PFSK-1 (cell line): ENCODE results near the gene MAPK12.

Source experiments
- FOXP2 ChIP-seq: optimal IDR thresholded peaks from 2 replicates; pipeline ENCODE3; 2011; ENCODE audit warnings: borderline replicate concordance, control low read depth, inconsistent platforms; ENCODE audit not compliant: insufficient read depth; ENCODE audit errors: extremely low read length, extremely low read depth
- POLR2AphosphoS5 ChIP-seq: IDR thresholded peaks from 2 replicates; pipeline ENCODE4 v1.6.1; 2012; ENCODE audit warnings: low read depth, mild to moderate bottlenecking, control low read depth, low read length, moderate library complexity
- REST ChIP-seq, 2 experiments: IDR thresholded peaks; 2 replicates each; pipeline versions ENCODE4 v1.6.1 to v1.8.0; 2011 to 2012; ENCODE audit warnings: low read depth in 2 of 2, low read length in 2 of 2, control low read depth in 1 of 2, inconsistent platforms in 1 of 2, mild to moderate bottlenecking in 1 of 2, moderate library complexity in 1 of 2; ENCODE audit not compliant: insufficient read depth in 1 of 2
- SIN3A ChIP-seq: IDR thresholded peaks from 2 replicates; pipeline ENCODE4 v1.6.1; 2012; ENCODE audit warnings: mild to moderate bottlenecking, low read length, moderate library complexity, borderline replicate concordance; ENCODE audit not compliant: insufficient read depth
- TAF1 ChIP-seq: IDR thresholded peaks from 2 replicates; pipeline ENCODE4 v1.6.1; 2012; ENCODE audit warnings: low read length, control low read depth, borderline replicate concordance; ENCODE audit not compliant: insufficient read depth

Gene MAPK12

GRCh38 chr22:50209893-50210292 is 51.6 kb downstream of the MAPK12 start:
- TF ChIP-seq POLR2AphosphoS5 (no peak), REST (IDR thresholded peaks at IDR 0.05; ENCODE audit: insufficient read depth in 1 of 2, low read depth in 2 of 2, low read length in 2 of 2) (no peak), TAF1 (no peak), SIN3A (no peak), FOXP2 (no peak)

GRCh38 chr22:50208939-50209892 is 52.3 kb downstream of the MAPK12 start:
- TF ChIP-seq TAF1 (no peak), SIN3A (no peak), REST (IDR thresholded peaks at IDR 0.05; ENCODE audit: insufficient read depth in 1 of 2, low read depth in 2 of 2, low read length in 2 of 2) (no peak), FOXP2 (no peak), POLR2AphosphoS5 (no peak)

DNA sequence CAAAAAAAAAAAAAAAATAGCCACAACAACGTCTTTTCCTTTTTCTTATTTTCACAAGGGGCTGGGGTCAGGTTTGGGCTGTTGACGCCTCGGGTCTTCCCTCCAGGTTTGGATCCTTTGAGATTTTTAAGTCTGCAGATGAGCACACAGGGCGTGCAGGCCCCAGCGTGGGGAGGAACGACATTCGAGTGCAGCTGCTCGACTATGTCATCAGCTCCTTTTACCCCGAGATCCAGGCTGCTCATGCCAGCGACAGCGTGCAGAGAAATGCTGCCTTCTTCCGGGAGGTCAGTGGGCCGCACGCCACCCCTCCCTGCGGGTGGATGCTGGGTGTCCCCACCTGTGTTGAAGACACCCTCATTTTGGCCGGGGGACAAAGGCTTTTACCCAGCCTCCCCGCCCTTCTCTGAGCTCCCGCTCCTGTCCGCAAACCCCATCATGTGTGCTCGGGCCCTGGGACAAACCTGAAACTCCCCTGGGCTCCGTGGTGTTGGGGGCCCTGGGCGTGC is 53.0 kb downstream of the MAPK12 start:
- no peak for TF ChIP-seq FOXP2
- TF ChIP-seq TAF1: no peak
- no peak for TF ChIP-seq SIN3A
- TF ChIP-seq POLR2AphosphoS5: no peak
- TF ChIP-seq REST (IDR thresholded peaks at IDR 0.05; ENCODE audit: insufficient read depth in 1 of 2, low read depth in 2 of 2, low read length in 2 of 2): no peak

- TF ChIP-seq FOXP2 (no peak), SIN3A (no peak), POLR2AphosphoS5 (no peak), REST (IDR thresholded peaks at IDR 0.05; ENCODE audit: insufficient read depth in 1 of 2, low read depth in 2 of 2, low read length in 2 of 2) (no peak), TAF1 (no peak)
Measured at GRCh38 chr22:50207383-50208140, 53.9 kb downstream of the MAPK12 start.
